Stimulated activated CD4-positive, alpha-beta T cell treated with anti-CD3 and anti-CD28 coated beads, Interleukin-4, amount 100 ng/mL, for 24 hours (primary cell): ENCODE results near the gene XIRP1.
"Not testable (repeated sequence)": the region's sequence is repeated elsewhere in the genome, so short reads cannot be mapped to it uniquely, and the experiment has no call there.

Source experiments
- DNase-seq: peaks from one replicate; pipeline ENCODE4 v3.0.0-alpha.2; 2020

XIRP1 gene, protein sequence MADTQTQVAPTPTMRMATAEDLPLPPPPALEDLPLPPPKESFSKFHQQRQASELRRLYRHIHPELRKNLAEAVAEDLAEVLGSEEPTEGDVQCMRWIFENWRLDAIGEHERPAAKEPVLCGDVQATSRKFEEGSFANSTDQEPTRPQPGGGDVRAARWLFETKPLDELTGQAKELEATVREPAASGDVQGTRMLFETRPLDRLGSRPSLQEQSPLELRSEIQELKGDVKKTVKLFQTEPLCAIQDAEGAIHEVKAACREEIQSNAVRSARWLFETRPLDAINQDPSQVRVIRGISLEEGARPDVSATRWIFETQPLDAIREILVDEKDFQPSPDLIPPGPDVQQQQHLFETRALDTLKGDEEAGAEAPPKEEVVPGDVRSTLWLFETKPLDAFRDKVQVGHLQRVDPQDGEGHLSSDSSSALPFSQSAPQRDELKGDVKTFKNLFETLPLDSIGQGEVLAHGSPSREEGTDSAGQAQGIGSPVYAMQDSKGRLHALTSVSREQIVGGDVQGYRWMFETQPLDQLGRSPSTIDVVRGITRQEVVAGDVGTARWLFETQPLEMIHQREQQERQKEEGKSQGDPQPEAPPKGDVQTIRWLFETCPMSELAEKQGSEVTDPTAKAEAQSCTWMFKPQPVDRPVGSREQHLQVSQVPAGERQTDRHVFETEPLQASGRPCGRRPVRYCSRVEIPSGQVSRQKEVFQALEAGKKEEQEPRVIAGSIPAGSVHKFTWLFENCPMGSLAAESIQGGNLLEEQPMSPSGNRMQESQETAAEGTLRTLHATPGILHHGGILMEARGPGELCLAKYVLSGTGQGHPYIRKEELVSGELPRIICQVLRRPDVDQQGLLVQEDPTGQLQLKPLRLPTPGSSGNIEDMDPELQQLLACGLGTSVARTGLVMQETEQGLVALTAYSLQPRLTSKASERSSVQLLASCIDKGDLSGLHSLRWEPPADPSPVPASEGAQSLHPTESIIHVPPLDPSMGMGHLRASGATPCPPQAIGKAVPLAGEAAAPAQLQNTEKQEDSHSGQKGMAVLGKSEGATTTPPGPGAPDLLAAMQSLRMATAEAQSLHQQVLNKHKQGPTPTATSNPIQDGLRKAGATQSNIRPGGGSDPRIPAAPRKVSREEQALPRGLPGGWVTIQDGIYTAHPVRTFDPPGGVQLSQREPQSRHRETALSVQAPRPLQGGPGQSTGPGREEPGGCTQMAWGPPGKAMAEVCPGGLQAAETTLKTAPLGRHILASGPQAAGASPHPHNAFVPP (N-terminal part only)

GRCh38 chr3:39192490-39193092 is at the start of gene XIRP1:
TSS of gene XIRP1 (minus strand) at chr3:39192595. CDS start at chr3:39189445, 3,150 bp downstream.
- DNase-seq = peak; percentile 50

DNA sequence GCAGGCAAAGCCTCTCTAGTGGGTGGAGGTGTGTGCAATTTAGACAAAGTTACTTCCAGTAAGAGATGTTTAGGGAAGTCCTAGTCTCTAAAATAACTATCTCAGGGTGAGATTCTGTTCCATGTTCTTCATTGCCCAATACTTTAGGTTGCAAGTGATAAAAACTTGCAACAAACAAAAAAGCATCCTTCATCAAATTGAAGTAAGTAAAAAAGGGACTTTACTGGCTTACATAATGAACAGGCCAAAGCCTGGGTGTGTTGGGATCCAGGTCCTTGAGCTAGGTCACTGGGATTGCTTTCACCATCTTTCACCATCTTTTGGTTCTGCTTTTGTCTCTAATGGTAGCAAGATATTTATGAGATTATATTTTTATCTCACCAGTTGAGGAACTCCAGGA is 49.2 kb upstream of the XIRP1 start:
- no peak for DNase-seq

DNA sequence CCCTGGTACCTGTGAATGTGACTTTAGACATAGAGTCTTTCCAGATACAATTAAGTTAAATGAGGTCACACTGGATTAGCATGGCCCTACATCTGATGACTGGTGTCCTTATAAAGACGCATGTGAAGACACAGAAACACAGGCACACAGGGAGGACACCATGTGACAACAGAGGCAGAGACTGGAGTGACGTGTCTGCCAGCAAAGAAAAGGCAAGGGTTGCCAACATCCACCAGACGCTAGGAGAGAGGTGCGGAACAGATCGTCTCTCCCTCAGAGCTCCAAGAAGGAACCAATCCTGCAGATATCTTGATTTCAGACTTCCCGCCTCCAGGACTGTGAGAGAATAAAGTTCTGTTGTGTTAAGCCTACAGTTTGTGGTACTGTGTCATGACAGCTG is 44.6 kb upstream of the XIRP1 start:
- DNase-seq = no peak

GRCh38 chr3:39234651-39235050 is 42.3 kb upstream of the XIRP1 start:
- DNase-seq = peak; percentile 10

GRCh38 chr3:39232859-39233258 is 40.5 kb upstream of the XIRP1 start:
- DNase-seq = no peak

- DNase-seq = no peak
These were observed 38.1 kb upstream of the XIRP1 start for GRCh38 chr3:39230453-39230852.

DNA sequence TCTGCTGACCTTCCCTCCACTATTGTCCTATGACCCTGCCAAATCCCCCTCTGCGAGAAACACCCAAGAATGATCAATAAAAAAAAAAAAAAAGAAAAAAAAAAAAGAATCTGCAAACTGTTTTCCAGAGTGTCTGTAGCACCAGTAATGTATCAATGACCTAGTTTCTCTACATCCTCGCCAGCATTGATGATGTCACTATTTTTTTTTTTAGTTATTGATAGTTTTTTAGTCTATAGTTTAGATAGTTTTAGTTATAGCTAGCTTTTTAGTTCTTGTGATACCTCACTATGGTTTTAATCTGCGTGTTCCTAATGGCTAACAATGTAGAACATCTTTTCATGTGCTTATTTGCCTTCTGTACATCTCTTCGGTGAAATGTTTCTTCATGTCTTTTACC is 36.1 kb upstream of the XIRP1 start:
- no peak for DNase-seq

DNA sequence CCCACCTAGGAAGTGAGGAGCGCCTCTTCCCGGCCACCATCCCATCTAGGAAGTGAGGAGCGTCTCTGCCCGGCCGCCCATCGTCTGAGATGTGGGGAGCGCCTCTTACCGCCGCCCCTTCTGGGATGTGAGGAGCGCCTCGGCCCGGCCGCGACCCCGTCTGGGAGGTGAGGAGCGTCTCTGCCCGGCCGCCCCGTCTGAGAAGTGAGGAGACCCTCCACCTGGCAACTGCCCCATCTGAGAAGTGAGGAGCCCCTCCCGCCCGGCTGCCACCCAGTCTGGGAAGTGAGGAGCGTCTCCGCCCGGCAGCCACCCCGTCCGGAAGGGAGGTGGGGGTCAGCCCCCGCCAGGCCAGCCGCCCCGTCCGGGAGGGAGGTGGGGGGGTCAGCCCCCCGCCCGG is 35.2 kb upstream of the XIRP1 start:
- DNase-seq = not testable (repeated sequence)

- DNase-seq = no peak
These were observed 33.8 kb upstream of the XIRP1 start for GRCh38 chr3:39226106-39226741.

DNA sequence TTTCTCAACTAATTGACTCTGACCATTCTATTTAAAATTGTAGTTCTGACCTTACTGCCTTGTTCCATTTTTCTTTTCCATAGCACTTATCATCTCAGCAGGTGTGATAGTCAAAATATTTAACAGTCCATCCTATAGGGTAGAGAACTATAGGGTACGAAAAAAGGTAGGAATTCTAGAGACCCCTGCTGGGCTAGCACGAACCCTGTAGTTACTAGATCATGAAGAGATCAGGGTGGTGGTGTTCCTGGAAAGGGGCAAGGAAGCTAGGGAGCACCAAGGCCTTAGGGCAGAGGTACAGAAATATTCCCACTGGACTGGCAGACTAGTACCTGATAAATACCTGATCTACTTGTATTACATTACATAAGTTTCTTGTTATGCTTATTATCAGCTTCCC is 31.9 kb upstream of the XIRP1 start:
- DNase-seq = no peak

DNA sequence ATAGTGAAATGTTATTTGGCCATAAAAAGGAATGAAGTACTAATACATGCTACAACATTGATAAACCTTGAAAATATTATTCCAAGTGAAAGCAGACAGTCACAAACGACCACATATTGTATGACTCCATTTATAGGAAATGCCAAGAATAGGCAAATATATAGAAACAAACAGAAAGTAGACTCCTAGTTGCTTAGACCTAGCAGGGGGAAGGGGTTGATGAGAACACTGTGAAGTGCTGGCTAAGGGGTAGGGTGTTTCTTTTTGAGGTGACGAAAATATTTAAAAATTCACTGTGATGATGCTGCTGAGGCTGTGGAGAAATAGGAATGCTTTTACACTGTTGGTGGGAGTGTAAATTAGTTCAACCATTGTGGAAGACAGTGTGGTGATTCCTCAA is 30.5 kb upstream of the XIRP1 start:
- DNase-seq = no peak

DNA sequence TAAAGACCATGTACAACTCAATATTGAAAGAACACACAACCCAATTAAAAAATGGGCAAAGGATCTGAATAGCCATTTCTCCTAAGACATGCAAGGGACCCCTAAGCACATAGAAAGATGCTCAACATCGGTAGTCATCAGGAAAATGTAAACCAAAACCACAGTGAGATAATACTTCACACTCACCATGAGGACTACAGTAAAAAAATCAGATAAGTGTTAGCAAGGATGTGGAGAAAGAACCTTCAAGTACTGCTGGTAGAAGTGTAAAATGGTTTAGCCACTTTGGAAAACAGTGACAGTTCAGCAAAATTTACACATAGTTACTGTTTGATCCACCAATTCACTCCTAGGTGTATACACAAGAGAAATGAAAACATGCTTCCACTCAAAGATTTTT is 30.1 kb upstream of the XIRP1 start:
- DNase-seq = no peak

GRCh38 chr3:39221141-39221530 is 28.7 kb upstream of the XIRP1 start:
- DNase-seq = no peak

- no peak for DNase-seq
These were observed 28.2 kb upstream of the XIRP1 start for GRCh38 chr3:39220407-39221140.

- no peak for DNase-seq
These were observed 27.3 kb upstream of the XIRP1 start for GRCh38 chr3:39219702-39220101.

DNA sequence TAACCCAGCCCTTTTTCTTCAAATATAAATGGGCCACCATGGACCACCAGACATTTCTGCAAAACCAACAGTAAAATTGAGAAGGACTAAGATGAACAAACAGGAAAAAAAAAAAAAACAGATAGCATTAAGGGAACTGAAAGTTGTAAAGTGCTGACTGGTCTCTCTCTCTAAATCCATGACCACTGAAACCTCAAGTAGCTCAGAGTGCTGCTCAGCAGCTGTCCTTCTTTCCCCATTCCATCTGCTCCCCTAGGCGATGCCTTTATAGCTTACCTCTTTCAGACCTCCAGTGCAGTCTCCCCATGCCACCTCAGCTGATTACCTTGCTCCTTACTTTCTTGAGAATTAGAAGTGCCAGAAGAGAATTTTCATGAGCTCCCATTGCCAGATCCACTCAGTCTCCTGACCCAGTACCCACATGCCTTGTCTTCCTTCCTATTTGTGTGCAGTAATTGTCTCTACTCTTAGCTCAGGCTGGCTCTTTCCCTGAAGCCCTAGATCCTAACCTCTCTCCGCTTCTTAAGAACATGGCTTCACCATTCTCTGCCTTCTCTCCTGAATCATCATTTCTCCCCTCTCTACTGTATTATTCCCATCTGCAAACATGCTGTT is 23.9 kb upstream of the XIRP1 start:
- DNase-seq = no peak

GRCh38 chr3:39213613-39214012 is 21.2 kb upstream of the XIRP1 start:
- DNase-seq = no peak

GRCh38 chr3:39212665-39213064 is 20.3 kb upstream of the XIRP1 start:
- no peak for DNase-seq

DNA sequence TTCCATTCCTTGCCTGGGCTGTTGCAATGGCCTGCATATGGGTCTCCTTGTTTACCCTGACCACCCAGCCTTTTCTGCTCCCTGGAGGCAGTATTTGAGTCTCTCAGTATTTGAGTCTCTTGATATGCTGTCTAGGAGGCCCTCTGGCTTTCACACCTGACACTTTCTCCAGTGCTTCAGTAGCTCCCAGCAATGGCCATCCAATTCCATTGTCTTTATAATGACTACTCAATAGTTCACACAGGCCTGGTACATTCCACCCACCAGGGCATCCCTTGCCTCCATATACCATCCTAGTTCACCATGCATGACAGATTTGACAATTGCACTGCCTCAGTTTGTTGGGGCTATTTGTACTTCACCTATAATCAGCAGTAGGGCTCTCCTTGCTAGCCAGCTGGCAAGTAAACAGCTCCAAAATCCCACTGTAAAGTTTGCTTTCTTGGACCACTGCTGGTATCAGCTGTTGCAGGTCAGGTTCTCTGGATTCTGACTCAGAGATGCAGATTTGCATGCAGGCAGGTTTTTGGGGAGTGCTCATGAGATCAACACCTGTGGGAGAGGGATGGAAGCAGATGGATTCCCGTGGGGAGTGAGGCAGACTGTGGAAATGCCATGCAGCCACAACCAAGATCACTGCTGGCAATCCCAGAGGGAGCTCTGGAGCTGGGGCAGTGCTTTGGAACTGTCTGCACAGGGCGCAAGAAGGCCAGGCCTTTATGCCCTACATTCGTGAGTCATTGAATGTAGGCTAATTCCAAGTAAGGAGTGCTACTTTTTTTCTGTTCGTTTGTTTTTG is 19.1 kb upstream of the XIRP1 start:
- DNase-seq = no peak

DNA sequence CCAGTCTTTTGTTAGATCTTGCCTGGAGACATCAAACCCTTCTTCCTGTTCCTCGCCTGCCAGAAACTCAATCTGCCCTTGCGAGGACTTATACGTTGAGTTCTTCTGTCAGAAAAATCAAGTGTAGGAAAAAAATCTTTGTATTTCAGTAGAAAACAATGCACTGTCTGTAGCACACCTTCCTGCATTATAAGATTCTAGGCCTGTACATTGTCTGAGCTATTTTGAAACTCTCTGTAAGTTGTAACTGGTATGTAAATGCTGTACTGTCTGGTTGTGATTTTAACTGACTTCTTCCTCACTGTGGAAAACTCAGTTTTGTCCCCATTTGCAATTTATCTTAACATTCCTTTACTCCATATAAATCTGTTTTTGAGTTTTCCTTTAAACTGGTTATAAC is 17.7 kb upstream of the XIRP1 start:
- no peak for DNase-seq
